HepG2 (cell line): ENCODE results near the gene PRAMEF13. TPM values are rescaled to one million over a fixed set of nuclear protein-coding genes. Genes with fewer than 3 reads are reported as not detected.
"Not testable (repeated sequence)": the region's sequence is repeated elsewhere in the genome, so short reads cannot be mapped to it uniquely, and the experiment has no call there.

Experiments
- ATAC-seq: fragments of 200-7000 bp; cut with Tn5 transposase; 3 replicates; pipeline ENCODE4 v1.9.1; 2020; ENCODE audit warnings: mild to moderate bottlenecking, moderate library complexity
- BruUV-seq: library from RNA; stranded (reverse); fragments of 400-500 nt; replicated peaks from 2 replicates; lab custom pipeline; 2021; lab: Mats Ljungman, UMichigan
- CTCF ChIA-PET: fragments of 300-600 bp; formaldehyde crosslinking; extraction: SDS; loops from one replicate; lab custom pipeline; 2021; ENCODE audit warnings: low total read pairs, inconsistent platforms, low intra/inter-chr PET ratio; lab: Yijun Ruan, JAX
- POLR2A ChIA-PET: fragments of 350-600 bp; sonication (Branson Sonifier 250); formaldehyde crosslinking; loops from one replicate; lab custom pipeline; 2020; ENCODE audit warnings: antibody characterized with exemption, inconsistent platforms; lab: Yijun Ruan, JAX
- DNase-seq: peaks from one replicate; pipeline ENCODE4 v3.0.0-alpha.2; 2015; ENCODE audit warnings: low spot score
- FAIRE-seq: peaks from 3 replicates; lab custom pipeline; 2011; peaks lifted over from hg19 to GRCh38; lab: Jason Lieb, UNC
- H2AFZ ChIP-seq: one replicate; pipeline ENCODE4 v1.6.1; 2011; ENCODE audit warnings: low read length, inconsistent platforms
- H3K27ac ChIP-seq: fragments of 300-600 bp; 3 replicates; pipeline ENCODE4 v1.8.0; 2011; ENCODE audit warnings: mixed run types, mild to moderate bottlenecking, mixed read lengths, low read length, inconsistent platforms; ENCODE audit not compliant: insufficient read depth; ENCODE audit errors: extremely low read length
- H3K27me3 ChIP-seq, 2 experiments: fragments of 200-600 bp in 1 of 2; 2 replicates in 1 of 2; 3 replicates in 1 of 2; pipeline versions ENCODE4 v1.6.0 to v1.8.0; 2011; ENCODE audit warnings: low read length in 2 of 2, mild to moderate bottlenecking in 2 of 2, moderate library complexity in 2 of 2, inconsistent platforms in 1 of 2; ENCODE audit not compliant: insufficient read depth in 2 of 2, control insufficient read depth in 1 of 2
- H3K36me3 ChIP-seq, 2 experiments: fragments of 200-600 bp in 1 of 2; replicated peaks in 1 of 2; 2 replicates in 1 of 2; 3 replicates in 1 of 2; pipeline versions ENCODE4 v1.5.1 to v1.8.0; 2011; ENCODE audit warnings: low read length in 2 of 2, inconsistent platforms in 1 of 2; ENCODE audit not compliant: insufficient read depth in 2 of 2, control insufficient read depth in 1 of 2
- H3K4me1 ChIP-seq: 2 replicates; pipeline ENCODE4 v1.5.1; 2012; ENCODE audit warnings: low read length, inconsistent platforms; ENCODE audit not compliant: insufficient read depth
- H3K4me2 ChIP-seq: 2 replicates; pipeline ENCODE4 v1.6.0; 2011; ENCODE audit warnings: low read depth, low read length, inconsistent platforms
- H3K4me3 ChIP-seq, 3 experiments: fragments of 200-600 bp in 1 of 3; sonication (generic), shearing (Covaris generic) in 1 of 3; replicated peaks in 1 of 3; 2 replicates each; pipeline ENCODE4 v1.5.1; 2011 to 2016; ENCODE audit warnings: low read length in 3 of 3, inconsistent platforms in 2 of 3, low read depth in 2 of 3, mild to moderate bottlenecking in 2 of 3, control low read depth in 1 of 3, mixed read lengths in 1 of 3; ENCODE audit not compliant: insufficient read depth in 1 of 3
- H3K79me2 ChIP-seq: one replicate; pipeline ENCODE4 v1.6.1; 2011; ENCODE audit warnings: low read length, inconsistent platforms; ENCODE audit not compliant: insufficient read depth
- H3K9ac ChIP-seq: 2 replicates; pipeline ENCODE4 v1.6.0; 2011; ENCODE audit warnings: mild to moderate bottlenecking, low read depth, low read length, inconsistent platforms; ENCODE audit not compliant: insufficient read depth
- H3K9me3 ChIP-seq: 2 replicates; pipeline ENCODE4 v1.5.1; 2012; ENCODE audit warnings: mild to moderate bottlenecking, low read length
- H4K20me1 ChIP-seq: 2 replicates; pipeline ENCODE4 v1.6.0; 2011; ENCODE audit warnings: inconsistent platforms, mild to moderate bottlenecking, low read length, moderate library complexity; ENCODE audit not compliant: insufficient read depth
- RCOR2 ChIP-seq: IDR thresholded peaks from 2 replicates; pipeline ENCODE4 v1.6.1; 2016; ENCODE audit warnings: missing biosample characterization, missing genetic modification reagents
- ZNF207 ChIP-seq: fragments of 450-650 bp; IDR thresholded peaks from 2 replicates; pipeline ENCODE4 v1.6.1; 2016; ENCODE audit warnings: antibody characterized with exemption, borderline replicate concordance
- WGBS: methylation state at CpG from one replicate; pipeline ENCODE4 v1.1.6; 2017; ENCODE audit warnings: low lambda C conversion rate; 5-methylcytosine and 5-hydroxymethylcytosine counted together
- in situ Hi-C: cut with HindIII; loops from 2 replicates; pipeline ENCODE4 v1.10.0; 2017; ENCODE audit warnings: low pct_unique_long_range_greater_than_20kb; ENCODE audit not compliant: extremely low pct_ligation_motif_present
- intact Hi-C: fragments of 100-400 bp; cut with micrococcal nuclease; formaldehyde crosslinking; loops from one replicate; pipeline ENCODE4 v1.10.0; 2022; ENCODE audit not compliant: unreplicated experiment
- polyA plus RNA-seq, 8 experiments: library from polyadenylated mRNA; depleted of rRNA in 3 of 8; stranded (reverse) in 7 of 8; unstranded in 1 of 8; fragments of >200 nt; fragmentation: Illumina TruSeq in 4 of 8; extraction: Trizol in 4 of 8; gene quantifications; 2 replicates each; pipeline versions ENCODE4 v1.2.1 to v1.2.3, GENCODE V29; 2011 to 2016; ENCODE audit warnings: low read depth in 4 of 8, missing spikeins in 1 of 8, mixed read lengths in 1 of 8; ENCODE audit not compliant: insufficient read depth in 1 of 8
- total RNA-seq, 5 experiments: library from RNA; depleted of rRNA; stranded (reverse); fragments of >200 nt; fragmentation: Illumina TruSeq; extraction: Trizol; gene quantifications; 2 replicates each; pipeline ENCODE4 v1.2.3, GENCODE V29; 2016; ENCODE audit warnings: low read depth in 1 of 5
- TF ChIP-seq, protein P1 (sequence below): sonication (generic); formaldehyde crosslinking; IDR thresholded peaks from 2 replicates; pipeline ENCODE4 v1.4.0; 2020; ENCODE audit warnings: missing genetic modification reagents
- TF ChIP-seq, protein P2 (sequence below): sonication (generic); formaldehyde crosslinking; IDR thresholded peaks from 2 replicates; pipeline ENCODE4 v1.4.0; 2020; ENCODE audit warnings: missing genetic modification reagents
- TF ChIP-seq, protein P3 (sequence below): sonication (generic); formaldehyde crosslinking; IDR thresholded peaks from 2 replicates; pipeline ENCODE4 v1.9.0; 2021; ENCODE audit warnings: mild to moderate bottlenecking, missing genetic modification reagents

Gene PRAMEF13
- total and polyA plus RNA-seq, 2 of the 13 experiments (the other 11 are each of a cell fraction or from before 2014, with no cell fraction given) = not detected

DNA sequence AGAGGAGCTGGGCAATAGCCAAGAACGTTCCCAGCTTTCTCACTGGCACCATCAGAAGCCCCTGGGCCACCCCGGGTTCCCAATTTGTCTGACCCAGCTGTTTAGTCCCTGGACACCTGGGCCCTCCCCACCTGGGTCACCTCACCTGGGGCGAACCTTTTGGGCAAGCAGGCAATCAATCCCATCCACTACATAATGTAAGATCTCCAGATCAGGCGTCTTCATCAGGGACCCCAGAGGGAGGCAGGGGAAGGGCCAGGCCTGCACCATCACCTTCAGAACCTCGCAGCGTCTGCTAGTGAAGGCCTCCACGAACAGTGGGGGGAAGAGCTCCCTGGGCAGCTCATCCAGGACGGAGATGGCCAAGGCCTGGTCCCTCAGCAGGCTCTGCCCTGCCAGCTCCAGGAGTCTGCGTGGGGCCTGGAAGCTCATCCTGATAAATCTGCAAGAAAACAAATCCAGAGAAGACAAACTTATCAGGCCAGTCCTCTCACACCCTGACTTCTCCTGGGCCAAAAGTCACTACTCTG, 24.5 kb upstream of the PRAMEF13 start, which contains the start of gene PRAMEF18:
Gene PRAMEF18 (minus strand): TSS at position 480 of the 530 bp plus-strand sequence. CDS start 48 bp downstream, at position 432.
- in situ Hi-C loops, DNase-seq, H3K9ac ChIP-seq, BruUV-seq, H3K4me3 ChIP-seq, FAIRE-seq, H3K4me2 ChIP-seq, intact Hi-C loops, H4K20me1 ChIP-seq, H3K79me2 ChIP-seq, H3K9me3 ChIP-seq, POLR2A ChIA-PET, H3K27me3 ChIP-seq, ATAC-seq, H3K4me1 ChIP-seq, H3K36me3 ChIP-seq, CTCF ChIA-PET, H2AFZ ChIP-seq, H3K27ac ChIP-seq: not testable (repeated sequence)
- WGBS = 0% methylated on average over 7 of the region's 9 CpGs

DNA sequence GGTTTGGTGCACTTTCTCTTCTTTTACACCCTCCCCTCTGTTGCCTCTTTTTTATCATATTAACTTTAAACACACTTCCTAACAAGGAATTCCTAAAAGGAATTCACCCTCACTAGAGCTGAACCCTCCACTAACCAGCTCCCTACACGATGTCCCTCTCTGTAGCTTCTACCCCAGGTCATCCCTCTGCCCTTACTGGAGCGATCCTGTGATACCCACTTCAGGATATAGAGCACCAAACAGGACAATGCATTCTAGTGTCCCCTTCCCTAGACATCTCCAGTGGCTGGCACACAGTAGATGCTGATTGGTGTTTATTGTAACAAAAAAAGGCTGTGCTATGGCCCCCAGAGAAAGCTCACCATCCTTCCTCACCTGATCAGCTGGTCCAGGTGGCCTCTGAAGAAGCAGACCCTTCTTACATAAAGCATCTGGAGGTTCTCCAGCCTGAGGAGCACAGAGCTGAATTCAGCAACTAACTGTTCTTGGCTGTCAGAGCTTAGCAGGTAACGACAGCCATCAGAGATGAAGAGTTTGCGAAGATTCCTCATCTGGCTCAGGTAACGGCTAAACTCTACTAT, 23.4 kb upstream of the PRAMEF13 start:
- no TSS peak for BruUV-seq
- ChIA-PET CTCF (no interaction called here), POLR2A (no interaction called here)
- Histone ChIP-seq H2AFZ (no peak overlapping the region), H3K27me3 (peaks cover 0 to 3% of the 10 kb centered on the region in 2 experiments; a peak in 1 of 5 replicates), H3K79me2 (no peaks in the 10 kb centered on the region), H3K4me2 (no peak overlapping the region), H3K9me3 (no peaks in the 10 kb centered on the region), H3K27ac (no peak overlapping the region), H3K9ac (no peak overlapping the region), H3K36me3 (no peaks in the 10 kb centered on the region), H3K4me1 (no peaks in the 10 kb centered on the region), H3K4me3 (no peak overlapping the region), H4K20me1 (no peaks in the 10 kb centered on the region)
- in situ Hi-C loops = no loop called here
- ATAC-seq = no peak
- DNase-seq = no peak
- no peak for FAIRE-seq
- WGBS = 15% methylated on average over 5 of the region's 5 CpGs
- intact Hi-C loops = no loop called here
- TF ChIP-seq ZNF207 = no peak
- TF ChIP-seq, protein P1, sequence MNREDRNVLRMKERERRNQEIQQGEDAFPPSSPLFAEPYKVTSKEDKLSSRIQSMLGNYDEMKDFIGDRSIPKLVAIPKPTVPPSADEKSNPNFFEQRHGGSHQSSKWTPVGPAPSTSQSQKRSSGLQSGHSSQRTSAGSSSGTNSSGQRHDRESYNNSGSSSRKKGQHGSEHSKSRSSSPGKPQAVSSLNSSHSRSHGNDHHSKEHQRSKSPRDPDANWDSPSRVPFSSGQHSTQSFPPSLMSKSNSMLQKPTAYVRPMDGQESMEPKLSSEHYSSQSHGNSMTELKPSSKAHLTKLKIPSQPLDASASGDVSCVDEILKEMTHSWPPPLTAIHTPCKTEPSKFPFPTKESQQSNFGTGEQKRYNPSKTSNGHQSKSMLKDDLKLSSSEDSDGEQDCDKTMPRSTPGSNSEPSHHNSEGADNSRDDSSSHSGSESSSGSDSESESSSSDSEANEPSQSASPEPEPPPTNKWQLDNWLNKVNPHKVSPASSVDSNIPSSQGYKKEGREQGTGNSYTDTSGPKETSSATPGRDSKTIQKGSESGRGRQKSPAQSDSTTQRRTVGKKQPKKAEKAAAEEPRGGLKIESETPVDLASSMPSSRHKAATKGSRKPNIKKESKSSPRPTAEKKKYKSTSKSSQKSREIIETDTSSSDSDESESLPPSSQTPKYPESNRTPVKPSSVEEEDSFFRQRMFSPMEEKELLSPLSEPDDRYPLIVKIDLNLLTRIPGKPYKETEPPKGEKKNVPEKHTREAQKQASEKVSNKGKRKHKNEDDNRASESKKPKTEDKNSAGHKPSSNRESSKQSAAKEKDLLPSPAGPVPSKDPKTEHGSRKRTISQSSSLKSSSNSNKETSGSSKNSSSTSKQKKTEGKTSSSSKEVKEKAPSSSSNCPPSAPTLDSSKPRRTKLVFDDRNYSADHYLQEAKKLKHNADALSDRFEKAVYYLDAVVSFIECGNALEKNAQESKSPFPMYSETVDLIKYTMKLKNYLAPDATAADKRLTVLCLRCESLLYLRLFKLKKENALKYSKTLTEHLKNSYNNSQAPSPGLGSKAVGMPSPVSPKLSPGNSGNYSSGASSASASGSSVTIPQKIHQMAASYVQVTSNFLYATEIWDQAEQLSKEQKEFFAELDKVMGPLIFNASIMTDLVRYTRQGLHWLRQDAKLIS (CRISPR knock-in tag) = no peak
- no peak for TF ChIP-seq RCOR2 (CRISPR knock-in tag)
- TF ChIP-seq, protein P2, sequence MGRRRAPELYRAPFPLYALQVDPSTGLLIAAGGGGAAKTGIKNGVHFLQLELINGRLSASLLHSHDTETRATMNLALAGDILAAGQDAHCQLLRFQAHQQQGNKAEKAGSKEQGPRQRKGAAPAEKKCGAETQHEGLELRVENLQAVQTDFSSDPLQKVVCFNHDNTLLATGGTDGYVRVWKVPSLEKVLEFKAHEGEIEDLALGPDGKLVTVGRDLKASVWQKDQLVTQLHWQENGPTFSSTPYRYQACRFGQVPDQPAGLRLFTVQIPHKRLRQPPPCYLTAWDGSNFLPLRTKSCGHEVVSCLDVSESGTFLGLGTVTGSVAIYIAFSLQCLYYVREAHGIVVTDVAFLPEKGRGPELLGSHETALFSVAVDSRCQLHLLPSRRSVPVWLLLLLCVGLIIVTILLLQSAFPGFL (CRISPR knock-in tag) = no peak
- TF ChIP-seq, protein P3, sequence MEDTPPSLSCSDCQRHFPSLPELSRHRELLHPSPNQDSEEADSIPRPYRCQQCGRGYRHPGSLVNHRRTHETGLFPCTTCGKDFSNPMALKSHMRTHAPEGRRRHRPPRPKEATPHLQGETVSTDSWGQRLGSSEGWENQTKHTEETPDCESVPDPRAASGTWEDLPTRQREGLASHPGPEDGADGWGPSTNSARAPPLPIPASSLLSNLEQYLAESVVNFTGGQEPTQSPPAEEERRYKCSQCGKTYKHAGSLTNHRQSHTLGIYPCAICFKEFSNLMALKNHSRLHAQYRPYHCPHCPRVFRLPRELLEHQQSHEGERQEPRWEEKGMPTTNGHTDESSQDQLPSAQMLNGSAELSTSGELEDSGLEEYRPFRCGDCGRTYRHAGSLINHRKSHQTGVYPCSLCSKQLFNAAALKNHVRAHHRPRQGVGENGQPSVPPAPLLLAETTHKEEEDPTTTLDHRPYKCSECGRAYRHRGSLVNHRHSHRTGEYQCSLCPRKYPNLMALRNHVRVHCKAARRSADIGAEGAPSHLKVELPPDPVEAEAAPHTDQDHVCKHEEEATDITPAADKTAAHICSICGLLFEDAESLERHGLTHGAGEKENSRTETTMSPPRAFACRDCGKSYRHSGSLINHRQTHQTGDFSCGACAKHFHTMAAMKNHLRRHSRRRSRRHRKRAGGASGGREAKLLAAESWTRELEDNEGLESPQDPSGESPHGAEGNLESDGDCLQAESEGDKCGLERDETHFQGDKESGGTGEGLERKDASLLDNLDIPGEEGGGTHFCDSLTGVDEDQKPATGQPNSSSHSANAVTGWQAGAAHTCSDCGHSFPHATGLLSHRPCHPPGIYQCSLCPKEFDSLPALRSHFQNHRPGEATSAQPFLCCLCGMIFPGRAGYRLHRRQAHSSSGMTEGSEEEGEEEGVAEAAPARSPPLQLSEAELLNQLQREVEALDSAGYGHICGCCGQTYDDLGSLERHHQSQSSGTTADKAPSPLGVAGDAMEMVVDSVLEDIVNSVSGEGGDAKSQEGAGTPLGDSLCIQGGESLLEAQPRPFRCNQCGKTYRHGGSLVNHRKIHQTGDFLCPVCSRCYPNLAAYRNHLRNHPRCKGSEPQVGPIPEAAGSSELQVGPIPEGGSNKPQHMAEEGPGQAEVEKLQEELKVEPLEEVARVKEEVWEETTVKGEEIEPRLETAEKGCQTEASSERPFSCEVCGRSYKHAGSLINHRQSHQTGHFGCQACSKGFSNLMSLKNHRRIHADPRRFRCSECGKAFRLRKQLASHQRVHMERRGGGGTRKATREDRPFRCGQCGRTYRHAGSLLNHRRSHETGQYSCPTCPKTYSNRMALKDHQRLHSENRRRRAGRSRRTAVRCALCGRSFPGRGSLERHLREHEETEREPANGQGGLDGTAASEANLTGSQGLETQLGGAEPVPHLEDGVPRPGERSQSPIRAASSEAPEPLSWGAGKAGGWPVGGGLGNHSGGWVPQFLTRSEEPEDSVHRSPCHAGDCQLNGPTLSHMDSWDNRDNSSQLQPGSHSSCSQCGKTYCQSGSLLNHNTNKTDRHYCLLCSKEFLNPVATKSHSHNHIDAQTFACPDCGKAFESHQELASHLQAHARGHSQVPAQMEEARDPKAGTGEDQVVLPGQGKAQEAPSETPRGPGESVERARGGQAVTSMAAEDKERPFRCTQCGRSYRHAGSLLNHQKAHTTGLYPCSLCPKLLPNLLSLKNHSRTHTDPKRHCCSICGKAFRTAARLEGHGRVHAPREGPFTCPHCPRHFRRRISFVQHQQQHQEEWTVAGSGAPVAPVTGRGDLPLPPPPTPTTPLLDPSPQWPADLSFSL (CRISPR knock-in tag) = no peak
